Measurements from ENCODE around the gene CBFA2T2.
A peak's percentile ranks its signal among the peaks of the same experiment; 100 is the strongest.

Gene CBFA2T2

DNA sequence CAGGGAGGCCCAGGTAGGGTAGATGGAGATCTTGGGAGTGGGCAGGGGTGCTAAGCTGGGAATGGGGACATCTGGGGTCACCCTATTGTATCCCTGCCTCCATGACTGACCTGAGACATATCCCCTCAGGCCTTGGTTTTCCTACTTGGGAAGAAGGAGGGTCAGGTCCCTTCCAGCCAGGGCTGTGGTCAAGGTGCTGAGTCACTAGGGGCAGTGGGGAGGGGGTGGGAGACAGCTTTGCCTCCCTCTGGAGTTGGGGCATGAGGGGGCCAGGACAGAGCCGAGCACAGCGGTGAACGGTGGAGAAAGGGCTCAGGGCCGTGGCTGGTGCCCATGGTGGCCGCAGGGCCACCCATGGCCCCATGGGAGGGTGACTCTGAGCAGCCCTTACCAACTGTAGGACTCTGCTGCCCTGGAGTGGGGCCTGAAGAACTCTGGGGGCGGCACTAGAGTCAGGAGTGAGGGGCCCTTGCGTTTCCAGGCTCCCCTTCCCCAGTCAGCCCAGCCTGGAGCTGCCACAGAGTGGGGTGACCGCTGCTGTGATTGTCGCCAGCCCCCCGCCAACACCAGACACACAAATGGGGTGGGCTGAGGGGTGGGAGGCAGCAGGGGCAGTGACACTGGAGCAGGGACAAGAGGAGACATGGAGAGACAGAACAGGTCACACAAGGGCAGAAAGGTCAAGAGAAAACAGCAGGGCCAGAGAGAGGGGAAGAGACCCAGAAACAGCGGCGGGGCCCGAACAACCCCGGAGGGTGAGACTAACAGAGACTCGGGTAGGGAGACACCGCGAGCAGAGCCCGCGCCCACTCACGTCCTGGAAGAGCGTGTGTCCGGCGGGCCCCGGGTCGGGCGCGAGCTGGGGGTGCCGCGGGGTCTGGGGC, 183.8 kb downstream of the CBFA2T2 start:
- TF ChIP-seq, protein P1, sequence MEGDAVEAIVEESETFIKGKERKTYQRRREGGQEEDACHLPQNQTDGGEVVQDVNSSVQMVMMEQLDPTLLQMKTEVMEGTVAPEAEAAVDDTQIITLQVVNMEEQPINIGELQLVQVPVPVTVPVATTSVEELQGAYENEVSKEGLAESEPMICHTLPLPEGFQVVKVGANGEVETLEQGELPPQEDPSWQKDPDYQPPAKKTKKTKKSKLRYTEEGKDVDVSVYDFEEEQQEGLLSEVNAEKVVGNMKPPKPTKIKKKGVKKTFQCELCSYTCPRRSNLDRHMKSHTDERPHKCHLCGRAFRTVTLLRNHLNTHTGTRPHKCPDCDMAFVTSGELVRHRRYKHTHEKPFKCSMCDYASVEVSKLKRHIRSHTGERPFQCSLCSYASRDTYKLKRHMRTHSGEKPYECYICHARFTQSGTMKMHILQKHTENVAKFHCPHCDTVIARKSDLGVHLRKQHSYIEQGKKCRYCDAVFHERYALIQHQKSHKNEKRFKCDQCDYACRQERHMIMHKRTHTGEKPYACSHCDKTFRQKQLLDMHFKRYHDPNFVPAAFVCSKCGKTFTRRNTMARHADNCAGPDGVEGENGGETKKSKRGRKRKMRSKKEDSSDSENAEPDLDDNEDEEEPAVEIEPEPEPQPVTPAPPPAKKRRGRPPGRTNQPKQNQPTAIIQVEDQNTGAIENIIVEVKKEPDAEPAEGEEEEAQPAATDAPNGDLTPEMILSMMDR (conservative IDR thresholded peaks at IDR 0.05; ENCODE audit: low read depth, low read length): no peak
- DNase-seq (ENCODE audit: low read depth): no peak
- peak overlapping the region; percentile 80 for H3K4me3 ChIP-seq (ENCODE audit: low read length)

- no peak for DNase-seq (ENCODE audit: low read depth)
- TF ChIP-seq, protein P1 (conservative IDR thresholded peaks at IDR 0.05; ENCODE audit: low read depth, low read length): no peak
- H3K4me3 ChIP-seq (ENCODE audit: low read length): peak within 1 kb of the TSS; percentile 80
Observed at GRCh38 chr20:33674294-33675135, 184.6 kb downstream of the CBFA2T2 start, which contains the start of gene NECAB3. TSS of gene NECAB3 (minus strand) at chr20:33674428. CDS start at chr20:33674352, 76 bp downstream.

GRCh38 chr20:33675136-33675959, 185.5 kb downstream of the CBFA2T2 start:
- DNase-seq (ENCODE audit: low read depth): no peak
- TF ChIP-seq, protein P1 (conservative IDR thresholded peaks at IDR 0.05; ENCODE audit: low read depth, low read length): no peak
- peak overlapping the region; percentile 49 for H3K4me3 ChIP-seq (ENCODE audit: low read length)

DNA sequence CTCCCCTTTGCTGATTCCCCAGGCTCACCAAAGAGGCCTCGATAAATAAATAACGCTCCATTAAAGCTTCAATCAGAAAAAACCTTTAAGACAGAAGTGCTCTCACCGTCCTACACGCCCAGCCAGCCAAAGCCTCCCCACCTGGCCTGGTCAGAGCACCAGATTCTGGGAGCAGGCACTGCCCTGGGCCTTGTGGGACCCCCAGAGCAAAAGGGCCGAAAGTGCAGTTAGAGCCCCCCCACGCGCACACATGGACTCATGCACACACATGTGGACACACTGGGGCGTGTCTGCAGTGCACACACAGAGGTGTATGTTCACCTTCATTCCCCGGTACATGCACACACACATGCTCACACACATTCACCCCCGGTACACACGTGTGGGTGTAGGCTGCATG, 186.2 kb downstream of the CBFA2T2 start:
- H3K4me3 ChIP-seq (ENCODE audit: low read length): no peak overlapping the region
- DNase-seq (ENCODE audit: low read depth): no peak
- TF ChIP-seq, protein P1 (conservative IDR thresholded peaks at IDR 0.05; ENCODE audit: low read depth, low read length): no peak

GRCh38 chr20:33676652-33677645, 187.1 kb downstream of the CBFA2T2 start:
- no peak for DNase-seq (ENCODE audit: low read depth)
- TF ChIP-seq, protein P1 (conservative IDR thresholded peaks at IDR 0.05; ENCODE audit: low read depth, low read length): no peak

More at GRCh38 chr20:33676652-33677645, 187.1 kb downstream of the CBFA2T2 start:
- H3K4me3 ChIP-seq (ENCODE audit: low read length): no peak overlapping the region

Measured in retinal pigment epithelial cell (primary cell).